GM12878 (cell line): ENCODE measurements around the gene ZNF227. TPM values are rescaled to one million over a fixed set of nuclear protein-coding genes. Genes with fewer than 3 reads are reported as not detected.

Experiments
- ATAC-seq: fragments of 200-7000 bp; cut with Tn5 transposase; 3 replicates; pipeline ENCODE4 v1.9.1; 2020; ENCODE audit warnings: mild to moderate bottlenecking, moderate library complexity
- BruUV-seq: library from RNA; stranded (reverse); fragments of 400-500 nt; replicated peaks from 2 replicates; lab custom pipeline; 2021; lab: Mats Ljungman, UMichigan
- CTCF ChIA-PET: fragments of 300-600 bp; sonication (Branson Sonifier 250); formaldehyde crosslinking; extraction: SDS; loops from one replicate; lab custom pipeline; 2021; ENCODE audit warnings: inconsistent platforms; lab: Yijun Ruan, JAX
- POLR2A ChIA-PET: fragments of 350-600 bp; formaldehyde crosslinking; extraction: SDS; loops from one replicate; lab custom pipeline; 2021; ENCODE audit warnings: inconsistent platforms; lab: Charles Lee
- RAD21 ChIA-PET: fragments of 300-600 bp; sonication (Branson Sonifier 250); formaldehyde crosslinking; loops from one replicate; lab custom pipeline; 2023; ENCODE audit warnings: antibody characterized with exemption; ENCODE audit not compliant: unreplicated experiment; lab: Charles Lee
- SMC1A ChIA-PET: fragments of 300-600 bp; sonication (Branson Sonifier 250); formaldehyde crosslinking; loops from one replicate; lab custom pipeline; 2023; ENCODE audit not compliant: unreplicated experiment, uncharacterized antibody; lab: Charles Lee
- DNase-seq: peaks from one replicate; pipeline ENCODE4 v3.0.0-alpha.2; 2011; ENCODE audit warnings: low read depth, low spot score
- FAIRE-seq: peaks from 3 replicates; lab custom pipeline; 2011; peaks lifted over from hg19 to GRCh38; lab: Jason Lieb, UNC
- H2AFZ ChIP-seq: 2 replicates; pipeline ENCODE4 v1.6.0; 2011; ENCODE audit warnings: low read depth, low read length, control low read depth; ENCODE audit not compliant: control insufficient read depth
- H3K27ac ChIP-seq: 2 replicates; pipeline ENCODE4 v1.5.1; 2011; ENCODE audit warnings: control low read depth; ENCODE audit not compliant: control insufficient read depth, insufficient read depth
- H3K27me3 ChIP-seq, 2 experiments: replicated peaks in 1 of 2; 2 replicates each; pipeline versions ENCODE4 v1.6.0 to v1.6.1; 2011; ENCODE audit warnings: low read length in 1 of 2; ENCODE audit not compliant: control insufficient read depth in 2 of 2, insufficient read depth in 2 of 2
- H3K36me3 ChIP-seq, 2 experiments: 2 replicates each; pipeline ENCODE4 v1.5.1; 2011; ENCODE audit warnings: low read length in 1 of 2; ENCODE audit not compliant: control insufficient read depth in 2 of 2, insufficient read depth in 2 of 2
- H3K4me1 ChIP-seq: 2 replicates; pipeline ENCODE4 v1.6.1; 2011; ENCODE audit warnings: mild to moderate bottlenecking, low read length, moderate library complexity, mixed read lengths; ENCODE audit not compliant: control insufficient read depth, insufficient read depth
- H3K4me2 ChIP-seq: 2 replicates; pipeline ENCODE4 v1.6.0; 2011; ENCODE audit warnings: control low read depth; ENCODE audit not compliant: control insufficient read depth, insufficient read depth
- H3K4me3 ChIP-seq: fragments of 200-600 bp; sonication (generic); 2 replicates; pipeline ENCODE4 v1.5.1; 2016
- H3K79me2 ChIP-seq: 2 replicates; pipeline ENCODE4 v1.6.0; 2011; ENCODE audit warnings: low read length; ENCODE audit not compliant: control insufficient read depth, insufficient read depth
- H3K9ac ChIP-seq: 2 replicates; pipeline ENCODE4 v1.8.0; 2011; ENCODE audit warnings: low read length, control low read depth, mixed read lengths; ENCODE audit not compliant: control insufficient read depth, insufficient read depth
- H3K9me3 ChIP-seq: replicated peaks from 3 replicates; pipeline ENCODE4 v1.5.1; 2011; ENCODE audit warnings: mild to moderate bottlenecking, low read length; ENCODE audit not compliant: control insufficient read depth, insufficient read depth
- H4K20me1 ChIP-seq: 2 replicates; pipeline ENCODE4 v1.6.0; 2011; ENCODE audit not compliant: control insufficient read depth, insufficient read depth
- ESRRA ChIP-seq: IDR thresholded peaks from 2 replicates; pipeline ENCODE4 v1.6.1; 2012; ENCODE audit warnings: mild to moderate bottlenecking, low read length, improper control_type of control experiment
- HDGF ChIP-seq: fragments of 450-650 bp; IDR thresholded peaks from 2 replicates; pipeline ENCODE4 v1.6.1; 2016; ENCODE audit warnings: antibody characterized with exemption
- IKZF1 ChIP-seq: fragments of 450-650 bp; conservative IDR thresholded peaks from 2 replicates; pipeline ENCODE4 v1.6.1; 2017; ENCODE audit warnings: antibody characterized with exemption, mild to moderate bottlenecking
- JUNB ChIP-seq: IDR thresholded peaks from 2 replicates; pipeline ENCODE4 v1.6.1; 2016; ENCODE audit warnings: antibody characterized with exemption, mild to moderate bottlenecking
- MAX ChIP-seq: IDR thresholded peaks from 2 replicates; pipeline ENCODE4 v1.6.1; 2012; ENCODE audit warnings: low read depth, low read length, improper control_type of control experiment
- PAX5 ChIP-seq: IDR thresholded peaks from 2 replicates; pipeline ENCODE4 v1.6.1; 2011; ENCODE audit warnings: low read depth, low read length, borderline replicate concordance
- POLR2A ChIP-seq: IDR thresholded peaks from 2 replicates; pipeline ENCODE4 v1.6.1; 2011; ENCODE audit warnings: low read depth, mild to moderate bottlenecking, low read length
- SP1 ChIP-seq: IDR thresholded peaks from one replicate; pipeline ENCODE4 v1.6.1; 2011; ENCODE audit warnings: low read depth, low read length
- STAT3 ChIP-seq: IDR thresholded peaks from 2 replicates; pipeline ENCODE4 v1.6.1; 2011; ENCODE audit warnings: low read depth, low read length, improper control_type of control experiment
- SUZ12 ChIP-seq: fragments of 200-600 bp; sonication (generic); IDR thresholded peaks from one replicate; pipeline ENCODE4 v1.6.1; 2018; ENCODE audit warnings: antibody characterized with exemption, mild to moderate bottlenecking; ENCODE audit not compliant: unreplicated experiment
- ZBTB33 ChIP-seq: fragments of 450-650 bp; IDR thresholded peaks from 2 replicates; pipeline ENCODE4 v1.6.1; 2017; ENCODE audit warnings: mild to moderate bottlenecking
- ZNF24 ChIP-seq: fragments of 450-650 bp; IDR thresholded peaks from 2 replicates; pipeline ENCODE4 v1.6.1; 2017; ENCODE audit warnings: antibody characterized with exemption, mild to moderate bottlenecking
- WGBS: methylation state at CpG from one replicate; pipeline ENCODE4 v1.1.6; 2016; ENCODE audit warnings: low lambda C conversion rate; ENCODE audit not compliant: insufficient replicate concordance, insufficient coverage; ENCODE audit errors: missing lambda C conversion rate; 5-methylcytosine and 5-hydroxymethylcytosine counted together
- in situ Hi-C: fragments of 300-500 bp; cut with MboI; formaldehyde crosslinking; loops from 9 replicates; pipeline ENCODE4 v1.14.3; 2018; ENCODE audit warnings: mixed read lengths
- intact Hi-C: fragments of 100-400 bp; cut with micrococcal nuclease; formaldehyde crosslinking; loops from one replicate; pipeline ENCODE4 v1.14.2; 2022; ENCODE audit not compliant: unreplicated experiment
- polyA plus RNA-seq, 11 experiments: library from polyadenylated mRNA; depleted of rRNA in 4 of 11; unstranded in 6 of 11; stranded (reverse) in 5 of 11; fragments of >200 nt; fragmentation: Nextera tagmentation in 4 of 11; fragmentation: Illumina TruSeq in 1 of 11; extraction: Ambion mirVana in 4 of 11; extraction: Trizol in 1 of 11; gene quantifications; 1 replicate in 1 of 11; 2 replicates in 10 of 11; pipeline versions ENCODE4 v1.2.1 to v1.2.3, GENCODE V29; 2011 to 2016; ENCODE audit warnings: inconsistent platforms in 2 of 11, missing spikeins in 2 of 11, low read depth in 1 of 11
- total RNA-seq, 4 experiments: library from RNA; depleted of rRNA in 3 of 4; stranded (reverse); fragments of >200 nt in 3 of 4; fragmentation: Illumina TruSeq in 1 of 4; extraction: Trizol in 1 of 4; gene quantifications; 2 replicates each; pipeline versions ENCODE4 v1.2.1 to v1.2.3, GENCODE V29; 2013 to 2021

ZNF227 gene
- total and polyA plus RNA-seq, 10 of the 15 experiments (the other 5 are each of a cell fraction or from before 2014, with no cell fraction given) = 4.3 to 22.9 (median 13.0) TPM

GRCh38 chr19:44192127-44192526, 20.2 kb upstream of the ZNF227 start:
- Histone ChIP-seq H3K4me1 (no peaks in the 10 kb centered on the region), H3K27me3 (no peaks in the 10 kb centered on the region; a peak in 1 of 4 replicates), H3K4me3 (no peak overlapping the region), H3K79me2 (no peaks in the 10 kb centered on the region), H2AFZ (no peak overlapping the region), H3K36me3 (no peaks in the 10 kb centered on the region), H3K27ac (no peak overlapping the region), H3K9ac (no peak overlapping the region), H3K9me3 (peaks cover 2% of the 10 kb centered on the region; the same call in 1 of the 3 replicates), H3K4me2 (no peak overlapping the region), H4K20me1 (no peaks in the 10 kb centered on the region)
- FAIRE-seq (no peak), DNase-seq (no peak), ATAC-seq (no peak)
- BruUV-seq = no TSS peak
- TF ChIP-seq HDGF (no peak), MAX (no peak), ZBTB33 (no peak), STAT3 (no peak)
- in situ Hi-C loops = no loop called here
- CTCF ChIA-PET = interaction anchor here (2.0 kb wide), 1 partner anchor 14 kb away, joined by 6 read pairs; no protein-coding TSS in a partner anchor
- RAD21 ChIA-PET = no interaction called here
- WGBS = 40% methylated on average over 5 of the region's 5 CpGs
- SMC1A ChIA-PET = no interaction called here
- intact Hi-C loops = no loop called here
- POLR2A ChIA-PET = no interaction called here

GRCh38 chr19:44196772-44197171, 15.6 kb upstream of the ZNF227 start:
- ChIA-PET POLR2A (no interaction called here), SMC1A (no interaction called here), RAD21 (no interaction called here)
- Histone ChIP-seq H3K4me1 (no peaks in the 10 kb centered on the region), H3K4me2 (no peak overlapping the region), H3K79me2 (no peaks in the 10 kb centered on the region), H3K27me3 (no peaks in the 10 kb centered on the region), H3K4me3 (no peak overlapping the region), H3K9ac (no peak overlapping the region), H4K20me1 (no peaks in the 10 kb centered on the region), H3K9me3 (peaks cover 2% of the 10 kb centered on the region; the same call in 1 of the 3 replicates), H3K36me3 (no peaks in the 10 kb centered on the region), H2AFZ (no peak overlapping the region)
- FAIRE-seq = no peak
- BruUV-seq = no TSS peak
- in situ Hi-C loops = no loop called here
- DNase-seq = no peak
- no peak for ATAC-seq
- intact Hi-C loops = no loop called here
- TF ChIP-seq SUZ12 (no peak), PAX5 (no peak), POLR2A (no peak), ESRRA (no peak), JUNB (no peak), IKZF1 (no peak), ZNF24 (no peak), SP1 (no peak)
- TF ChIP-seq, all 136 proteins: peak for 0
- H3K27ac ChIP-seq = no peak overlapping the region
- CTCF ChIA-PET = no interaction called here
